NCI-H526 treated with DMSO at 0.1 percent for 48 hours (cell line): Measurements from ENCODE around the gene C2CD4D.

Experiments used
- DNase-seq: peaks from one replicate; lab custom pipeline; 2025; lab: John Stamatoyannopoulos, UW

C2CD4D gene

GRCh38 chr1:151814971-151815545 is 24.6 kb downstream of the C2CD4D start:
- no peak for DNase-seq

GRCh38 chr1:151814426-151814825 is 25.2 kb downstream of the C2CD4D start:
- DNase-seq: no peak

GRCh38 chr1:151813271-151813977 is 26.2 kb downstream of the C2CD4D start:
- no peak for DNase-seq

GRCh38 chr1:151811181-151811580 is 28.4 kb downstream of the C2CD4D start:
- DNase-seq: no peak

DNA sequence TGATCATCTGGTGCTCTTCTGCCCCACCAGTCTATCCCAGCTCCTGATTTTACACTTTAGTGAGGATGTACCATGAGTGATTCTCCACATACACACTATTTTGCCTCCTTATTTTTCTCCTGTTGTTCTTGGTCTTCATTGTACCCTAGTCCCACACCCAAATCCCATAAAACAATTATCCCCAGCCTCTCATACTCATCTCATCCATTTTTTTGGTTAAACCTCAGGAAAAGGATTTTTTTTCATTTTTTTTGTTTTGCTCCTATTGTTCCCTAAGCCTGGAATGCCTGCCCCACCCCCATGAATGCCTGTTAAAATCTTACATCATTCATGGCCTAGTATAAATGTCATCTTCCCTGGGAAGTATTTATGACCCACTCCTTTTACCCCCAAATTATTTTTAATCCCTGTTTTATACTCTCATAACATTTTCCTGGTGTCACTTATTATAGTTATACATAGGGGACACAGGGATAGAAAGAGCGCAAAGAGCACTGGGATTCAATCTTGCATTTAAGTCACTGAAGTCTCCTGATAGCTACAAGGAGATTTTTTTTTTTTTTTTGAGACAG is 29.5 kb downstream of the C2CD4D start:
- DNase-seq: no peak

- DNase-seq: no peak
These were observed 30.2 kb downstream of the C2CD4D start for GRCh38 chr1:151809290-151809984.

- DNase-seq: no peak
These were observed 31.9 kb downstream of the C2CD4D start for GRCh38 chr1:151807766-151808165.

GRCh38 chr1:151807131-151807530 is 32.5 kb downstream of the C2CD4D start:
- no peak for DNase-seq

DNA sequence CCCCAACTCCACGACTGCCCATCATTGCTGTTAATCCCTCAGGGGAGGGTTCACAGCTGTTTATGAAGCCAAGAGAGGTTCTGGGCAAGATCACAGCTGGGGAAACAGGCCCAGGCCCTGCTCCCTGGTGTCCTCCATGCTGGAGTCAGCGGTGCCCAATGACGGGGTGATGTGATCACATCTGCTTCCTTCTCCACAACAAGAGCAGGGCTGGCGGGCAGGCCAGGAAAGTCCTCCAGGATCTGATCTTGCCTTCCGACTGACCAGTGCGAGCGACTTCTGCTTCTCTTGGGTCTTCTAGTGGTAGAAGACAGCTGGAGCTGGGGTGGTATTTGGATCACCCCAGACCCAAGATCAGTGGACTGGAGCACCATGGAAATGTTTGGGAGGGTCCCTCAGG is 33.5 kb downstream of the C2CD4D start:
- no peak for DNase-seq

DNA sequence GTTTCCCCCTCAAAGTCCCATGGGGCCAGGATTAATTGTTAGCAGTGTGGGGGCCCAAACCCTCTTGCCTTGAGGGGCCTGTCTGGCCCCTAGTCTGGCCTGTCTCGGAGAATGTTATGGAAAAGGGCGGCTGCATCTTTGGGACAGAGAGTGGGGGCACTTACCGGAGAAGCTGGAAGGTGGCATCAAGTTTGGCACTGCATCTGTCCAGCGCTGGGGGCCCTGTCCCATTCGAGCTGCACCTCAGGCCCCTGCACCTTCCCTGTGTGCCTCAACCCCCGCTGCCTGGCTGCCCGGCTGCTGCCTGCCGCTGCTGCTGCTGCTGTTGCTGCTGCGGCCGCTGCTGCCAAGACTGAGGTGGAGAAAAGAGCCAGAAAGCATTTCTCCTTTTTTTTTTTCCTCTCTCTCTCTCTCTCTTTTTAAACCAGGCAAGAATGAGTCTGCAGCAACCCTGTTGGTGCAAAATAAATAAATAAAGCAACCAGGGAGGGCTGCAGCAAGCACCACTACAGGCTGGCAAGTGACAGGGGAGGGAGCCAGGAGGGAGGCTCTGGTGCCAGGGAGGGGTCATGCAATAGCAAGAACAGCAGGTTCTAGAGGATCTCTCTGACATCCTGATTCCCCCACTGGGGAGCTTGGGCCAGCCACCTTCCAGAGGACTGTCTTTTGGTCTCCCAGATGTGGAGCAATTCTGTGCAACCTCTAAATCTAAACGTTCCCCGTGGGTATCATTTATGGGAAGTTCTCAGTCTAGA is 34.4 kb downstream of the C2CD4D start, which contains the start of gene LINGO4:
Gene LINGO4, minus strand, starts transcription at position 354 of the 755 bp plus-strand sequence. CDS start 2,715 bp downstream, outside the sequence.
- DNase-seq: no peak

- DNase-seq: no peak
These were observed 35.7 kb downstream of the C2CD4D start for GRCh38 chr1:151803915-151804314.

DNA sequence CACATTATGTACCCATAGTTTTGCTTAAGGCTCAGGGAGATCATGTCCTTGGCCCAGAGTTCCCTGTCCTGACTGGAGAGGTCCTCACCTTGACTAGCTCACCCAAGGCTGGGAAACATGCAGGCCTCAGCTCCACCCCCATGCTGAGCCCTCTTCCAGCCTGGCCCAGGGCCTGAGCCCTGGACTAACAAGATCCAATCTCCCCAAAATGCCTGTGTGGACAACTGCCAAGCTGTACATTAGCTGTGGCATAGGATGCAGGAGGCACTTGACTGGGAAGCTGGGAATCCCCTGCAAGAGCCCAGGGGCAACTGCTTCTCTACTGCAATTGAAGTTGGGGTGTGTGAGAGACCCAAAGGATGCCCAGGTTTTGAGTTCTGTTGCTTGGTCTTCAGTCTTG is 36.5 kb downstream of the C2CD4D start:
- no peak for DNase-seq

DNA sequence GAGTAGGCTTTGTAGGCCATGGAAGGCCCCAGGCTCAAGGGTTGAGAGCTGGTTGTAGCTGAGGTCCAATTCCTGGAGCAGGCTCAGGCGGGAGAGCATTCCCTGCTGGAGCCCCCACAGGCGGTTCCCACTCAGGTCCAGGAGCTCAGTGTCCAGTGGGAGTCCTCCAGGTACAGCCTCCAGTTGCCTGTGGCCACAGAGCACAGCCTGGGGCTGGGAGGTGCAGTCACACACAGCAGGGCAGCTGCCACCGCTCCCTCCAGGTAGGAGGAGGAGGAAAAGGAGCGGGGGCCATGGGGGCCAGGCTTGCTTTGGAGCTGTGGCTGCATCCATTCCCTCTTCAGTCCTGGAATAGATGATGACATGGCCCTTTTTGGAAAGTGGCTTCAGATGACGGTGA is 37.2 kb downstream of the C2CD4D start:
- DNase-seq: no peak

DNA sequence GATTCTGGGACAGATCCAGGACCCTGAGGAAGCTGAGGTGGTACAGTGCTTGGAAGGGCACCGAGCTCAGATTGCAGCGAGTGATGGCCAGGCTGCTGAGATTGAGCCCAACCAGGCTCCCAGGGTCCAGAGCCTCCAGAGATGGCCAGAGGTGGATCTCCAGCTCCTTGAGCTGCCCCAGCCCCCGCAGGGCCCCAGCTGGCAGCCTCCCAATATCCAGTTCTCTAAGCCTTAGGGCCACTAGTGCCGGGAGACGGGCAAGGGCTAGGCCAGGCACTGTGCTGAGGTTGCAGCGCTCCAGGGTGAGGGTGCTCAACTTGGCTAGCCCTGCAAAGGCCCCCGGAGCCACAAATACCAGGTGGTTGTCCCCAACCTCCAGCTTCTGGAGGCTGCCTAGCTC is 37.8 kb downstream of the C2CD4D start:
- DNase-seq: no peak

DNA sequence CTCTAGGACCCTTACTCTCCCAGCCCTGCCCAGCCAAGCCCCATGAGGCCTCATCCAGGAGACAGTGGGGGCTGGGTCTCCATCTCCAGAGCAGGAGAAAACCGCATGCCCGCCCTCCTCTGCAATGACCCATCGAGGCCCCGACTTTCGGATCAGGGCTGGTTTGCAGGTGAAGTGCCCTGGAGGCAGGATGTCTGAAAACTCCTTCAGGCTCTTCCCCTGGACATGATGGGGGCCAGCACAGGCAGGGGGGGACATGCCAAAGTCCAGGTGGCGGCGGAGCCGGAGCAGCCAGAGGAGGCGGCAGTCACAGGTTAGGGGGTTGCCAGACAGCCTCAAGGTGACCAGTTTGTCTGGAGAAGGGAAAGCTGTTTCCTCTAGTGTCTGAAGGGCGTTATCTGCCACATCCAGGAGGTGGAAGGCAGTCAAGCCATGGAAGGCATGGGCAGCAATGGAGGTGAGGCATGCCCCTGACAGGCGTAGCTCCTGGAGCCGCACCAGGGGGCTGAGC is 38.3 kb downstream of the C2CD4D start:
- DNase-seq: no peak

GRCh38 chr1:151800830-151801229 is 38.8 kb downstream of the C2CD4D start:
- no peak for DNase-seq

GRCh38 chr1:151799179-151800022 is 40.2 kb downstream of the C2CD4D start:
- no peak for DNase-seq

GRCh38 chr1:151798571-151798970 is 41.0 kb downstream of the C2CD4D start:
- no peak for DNase-seq

DNA sequence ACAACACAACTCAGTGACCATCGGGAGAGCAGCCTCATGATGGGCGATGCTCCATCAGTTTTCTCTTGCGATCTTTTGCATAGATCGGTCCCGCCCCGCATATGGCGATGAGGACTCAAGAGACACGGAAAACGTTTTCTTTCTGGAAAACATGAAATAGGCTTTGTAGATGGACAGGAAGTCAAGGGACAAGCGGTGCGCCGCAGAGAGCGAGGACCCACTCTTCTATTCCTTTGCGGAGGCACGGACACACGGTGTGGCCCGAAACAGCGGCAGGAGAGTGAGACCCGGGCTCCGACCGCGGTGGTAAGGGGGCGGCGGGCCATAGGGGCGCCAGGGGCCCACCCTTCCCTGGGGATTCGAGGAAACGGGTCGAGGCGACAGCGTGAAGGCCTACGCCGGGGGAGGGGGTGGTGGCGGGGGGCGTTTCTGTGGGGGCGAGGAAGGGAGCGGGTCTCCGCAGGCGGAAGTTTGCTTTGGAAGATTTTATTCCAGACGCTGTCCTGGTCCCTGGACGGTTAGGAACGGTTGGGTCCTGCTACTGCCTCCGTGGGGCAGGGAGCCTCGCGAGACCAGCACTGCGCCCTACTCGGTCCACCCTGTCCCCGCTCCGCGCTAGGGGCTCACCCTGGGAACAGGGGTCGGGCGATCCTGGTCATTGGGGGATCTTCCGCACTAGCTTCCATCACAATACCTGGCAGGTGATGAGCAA is 48.5 kb downstream of the C2CD4D start:
- DNase-seq: peak; percentile 69
